ENCODE results near the gene ZNF766.
"Not testable (repeated sequence)": the region's sequence is repeated elsewhere in the genome, so short reads cannot be mapped to it uniquely, and the experiment has no call there.

ZNF766 gene

GRCh38 chr19:52248241-52248640, 21.1 kb upstream of the ZNF766 start:
- no peaks in the 10 kb centered on the region for H3K79me2 ChIP-seq (ENCODE audit: control insufficient read depth, low read length)
- H3K4me2 ChIP-seq (ENCODE audit: low read length) = no peak overlapping the region
- no peaks in the 10 kb centered on the region for H3K9me3 ChIP-seq (ENCODE audit: control insufficient read depth, insufficient read depth, low read length)
- H3K4me1 ChIP-seq (ENCODE audit: control insufficient read depth, low read length) = no peaks in the 10 kb centered on the region
- H4K20me1 ChIP-seq (ENCODE audit: control insufficient read depth, insufficient read depth, low read depth, low read length) = no peaks in the 10 kb centered on the region
- H3K4me3 ChIP-seq (ENCODE audit: low read length) = no peak overlapping the region
- H3K27ac ChIP-seq (ENCODE audit: low read depth, low read length) = no peak overlapping the region
- TF ChIP-seq EZH2phosphoT487 (IDR thresholded peaks at IDR 0.05; ENCODE audit: borderline replicate concordance, low read length) = no peak
- peak; percentile 56 for TF ChIP-seq CTCF (IDR thresholded peaks at IDR 0.05; ENCODE audit: low read depth, low read length, poor library complexity, severe bottlenecking)
- no peaks in the 10 kb centered on the region for H3K36me3 ChIP-seq (ENCODE audit: control insufficient read depth, low read length)
- no peaks in the 10 kb centered on the region for H3K9me2 ChIP-seq (replicated peaks; ENCODE audit: control insufficient read depth, low read length)
- no peaks in the 10 kb centered on the region for H3F3A ChIP-seq (ENCODE audit: control insufficient read depth, insufficient read depth)
- no peaks in the 10 kb centered on the region for H3K27me3 ChIP-seq (ENCODE audit: control insufficient read depth, low read length)

GRCh38 chr19:52258426-52258825, 11.0 kb upstream of the ZNF766 start:
- Histone ChIP-seq H3K36me3 (ENCODE audit: control insufficient read depth, low read length) (no peaks in the 10 kb centered on the region), H4K20me1 (ENCODE audit: control insufficient read depth, insufficient read depth, low read depth, low read length) (no peaks in the 10 kb centered on the region), H3K79me2 (ENCODE audit: control insufficient read depth, low read length) (no peaks in the 10 kb centered on the region), H3K4me2 (ENCODE audit: low read length) (no peak overlapping the region), H3F3A (ENCODE audit: control insufficient read depth, insufficient read depth) (no peaks in the 10 kb centered on the region), H3K9me3 (ENCODE audit: control insufficient read depth, insufficient read depth, low read length) (no peaks in the 10 kb centered on the region), H3K27ac (ENCODE audit: low read depth, low read length) (no peak overlapping the region), H3K4me1 (ENCODE audit: control insufficient read depth, low read length) (no peaks in the 10 kb centered on the region), H3K27me3 (ENCODE audit: control insufficient read depth, low read length) (no peaks in the 10 kb centered on the region), H3K9me2 (replicated peaks; ENCODE audit: control insufficient read depth, low read length) (no peaks in the 10 kb centered on the region), H3K4me3 (ENCODE audit: low read length) (no peak overlapping the region)
- TF ChIP-seq EZH2phosphoT487 (IDR thresholded peaks at IDR 0.05; ENCODE audit: borderline replicate concordance, low read length) (no peak), CTCF (IDR thresholded peaks at IDR 0.05; ENCODE audit: low read depth, low read length, poor library complexity, severe bottlenecking) (no peak)

GRCh38 chr19:52265556-52265955, 3.8 kb upstream of the ZNF766 start:
- peaks cover 11% of the 10 kb centered on the region for H3K79me2 ChIP-seq (ENCODE audit: control insufficient read depth, low read length)
- H3K27me3 ChIP-seq (ENCODE audit: control insufficient read depth, low read length); H3K4me3 ChIP-seq (ENCODE audit: low read length); H3F3A ChIP-seq (ENCODE audit: control insufficient read depth, insufficient read depth); H3K4me2 ChIP-seq (ENCODE audit: low read length); H4K20me1 ChIP-seq (ENCODE audit: control insufficient read depth, insufficient read depth, low read depth, low read length); H3K27ac ChIP-seq (ENCODE audit: low read depth, low read length); H3K4me1 ChIP-seq (ENCODE audit: control insufficient read depth, low read length); H3K9me2 ChIP-seq (replicated peaks; ENCODE audit: control insufficient read depth, low read length); H3K36me3 ChIP-seq (ENCODE audit: control insufficient read depth, low read length); H3K9me3 ChIP-seq (ENCODE audit: control insufficient read depth, insufficient read depth, low read length): not testable (repeated sequence)

GRCh38 chr19:52270266-52270885, 989 bp downstream of the ZNF766 start:
- peaks cover 41% of the 10 kb centered on the region for H3K9me3 ChIP-seq (ENCODE audit: control insufficient read depth, insufficient read depth, low read length)
- H4K20me1 ChIP-seq (ENCODE audit: control insufficient read depth, insufficient read depth, low read depth, low read length) = no peaks in the 10 kb centered on the region
- H3K27ac ChIP-seq (ENCODE audit: low read depth, low read length) = peak overlapping the region; percentile 70
- H3K4me1 ChIP-seq (ENCODE audit: control insufficient read depth, low read length) = peaks cover 10% of the 10 kb centered on the region
- no peaks in the 10 kb centered on the region for H3K27me3 ChIP-seq (ENCODE audit: control insufficient read depth, low read length)
- H3K36me3 ChIP-seq (ENCODE audit: control insufficient read depth, low read length) = peaks cover 52% of the 10 kb centered on the region
- no peaks in the 10 kb centered on the region for H3K9me2 ChIP-seq (replicated peaks; ENCODE audit: control insufficient read depth, low read length)
- H3K4me3 ChIP-seq (ENCODE audit: low read length) = peak overlapping the region; percentile 89
- H3K79me2 ChIP-seq (ENCODE audit: control insufficient read depth, low read length) = peaks cover 60% of the 10 kb centered on the region
- peak overlapping the region; percentile 85 for H3K4me2 ChIP-seq (ENCODE audit: low read length)
- TF ChIP-seq EZH2phosphoT487 (IDR thresholded peaks at IDR 0.05; ENCODE audit: borderline replicate concordance, low read length) (no peak), CTCF (IDR thresholded peaks at IDR 0.05; ENCODE audit: low read depth, low read length, poor library complexity, severe bottlenecking) (no peak)
- H3F3A ChIP-seq (ENCODE audit: control insufficient read depth, insufficient read depth) = no peaks in the 10 kb centered on the region; the same call in 1 of the 2 replicates
